Midbrain (tissue), 1 donor: ENCODE results near the gene CARD10.

ENCODE experiments used
- DNase-seq: peaks from one replicate; lab custom pipeline; 2025; lab: John Stamatoyannopoulos, UW

Gene CARD10, protein sequence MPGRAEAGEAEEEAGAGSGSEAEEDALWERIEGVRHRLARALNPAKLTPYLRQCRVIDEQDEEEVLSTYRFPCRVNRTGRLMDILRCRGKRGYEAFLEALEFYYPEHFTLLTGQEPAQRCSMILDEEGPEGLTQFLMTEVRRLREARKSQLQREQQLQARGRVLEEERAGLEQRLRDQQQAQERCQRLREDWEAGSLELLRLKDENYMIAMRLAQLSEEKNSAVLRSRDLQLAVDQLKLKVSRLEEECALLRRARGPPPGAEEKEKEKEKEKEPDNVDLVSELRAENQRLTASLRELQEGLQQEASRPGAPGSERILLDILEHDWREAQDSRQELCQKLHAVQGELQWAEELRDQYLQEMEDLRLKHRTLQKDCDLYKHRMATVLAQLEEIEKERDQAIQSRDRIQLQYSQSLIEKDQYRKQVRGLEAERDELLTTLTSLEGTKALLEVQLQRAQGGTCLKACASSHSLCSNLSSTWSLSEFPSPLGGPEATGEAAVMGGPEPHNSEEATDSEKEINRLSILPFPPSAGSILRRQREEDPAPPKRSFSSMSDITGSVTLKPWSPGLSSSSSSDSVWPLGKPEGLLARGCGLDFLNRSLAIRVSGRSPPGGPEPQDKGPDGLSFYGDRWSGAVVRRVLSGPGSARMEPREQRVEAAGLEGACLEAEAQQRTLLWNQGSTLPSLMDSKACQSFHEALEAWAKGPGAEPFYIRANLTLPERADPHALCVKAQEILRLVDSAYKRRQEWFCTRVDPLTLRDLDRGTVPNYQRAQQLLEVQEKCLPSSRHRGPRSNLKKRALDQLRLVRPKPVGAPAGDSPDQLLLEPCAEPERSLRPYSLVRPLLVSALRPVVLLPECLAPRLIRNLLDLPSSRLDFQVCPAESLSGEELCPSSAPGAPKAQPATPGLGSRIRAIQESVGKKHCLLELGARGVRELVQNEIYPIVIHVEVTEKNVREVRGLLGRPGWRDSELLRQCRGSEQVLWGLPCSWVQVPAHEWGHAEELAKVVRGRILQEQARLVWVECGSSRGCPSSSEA

DNA sequence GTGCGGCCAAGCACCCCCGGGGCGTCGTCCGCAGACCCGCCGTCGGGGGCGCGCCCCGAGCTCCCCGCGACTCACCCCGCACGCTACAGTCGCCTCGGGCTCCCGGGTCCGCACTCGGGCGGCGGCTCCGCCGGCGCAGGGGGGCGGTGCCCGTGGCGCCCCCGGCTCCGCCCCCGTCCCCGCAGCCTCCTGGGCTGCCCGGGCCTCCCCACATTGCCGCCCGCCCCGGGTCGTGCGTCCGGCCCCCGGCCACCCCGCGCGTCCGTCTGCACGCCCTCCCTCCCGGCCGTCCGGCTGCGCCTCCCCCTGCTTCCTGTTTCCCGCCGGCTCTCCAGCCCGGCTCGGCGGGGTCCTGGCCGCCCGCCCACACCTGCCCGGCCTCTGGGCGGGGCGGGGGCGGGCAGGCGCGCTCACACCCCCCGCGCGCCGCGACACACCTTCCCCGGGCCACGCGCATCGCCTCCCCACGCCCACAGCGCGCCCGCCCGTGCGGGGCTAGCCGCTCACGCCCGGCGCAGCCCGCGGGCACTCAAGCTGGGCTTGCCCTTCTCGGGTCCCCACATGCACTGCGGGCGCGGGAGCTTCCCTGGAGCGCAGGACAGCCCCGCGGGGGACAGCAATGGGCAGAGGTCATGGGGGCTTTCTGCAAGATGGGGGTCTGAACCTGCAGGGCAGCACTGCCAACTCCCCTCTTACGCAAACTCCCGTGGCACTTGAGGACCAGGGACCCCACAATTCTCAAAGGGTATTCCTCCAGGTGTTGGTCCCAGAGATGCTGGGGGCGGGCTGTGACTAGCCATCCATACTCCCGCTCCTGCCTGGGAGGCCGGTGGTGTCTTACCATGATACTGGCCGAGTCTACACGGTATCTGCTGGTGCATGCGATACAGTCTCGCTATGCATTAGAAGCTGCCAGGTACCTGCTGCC lies at the start of gene CARD10:
Gene CARD10 (minus strand): TSS at position 148 of the 928 bp plus-strand sequence. CDS start 215 bp downstream, outside the sequence.
- no peak for DNase-seq

DNA sequence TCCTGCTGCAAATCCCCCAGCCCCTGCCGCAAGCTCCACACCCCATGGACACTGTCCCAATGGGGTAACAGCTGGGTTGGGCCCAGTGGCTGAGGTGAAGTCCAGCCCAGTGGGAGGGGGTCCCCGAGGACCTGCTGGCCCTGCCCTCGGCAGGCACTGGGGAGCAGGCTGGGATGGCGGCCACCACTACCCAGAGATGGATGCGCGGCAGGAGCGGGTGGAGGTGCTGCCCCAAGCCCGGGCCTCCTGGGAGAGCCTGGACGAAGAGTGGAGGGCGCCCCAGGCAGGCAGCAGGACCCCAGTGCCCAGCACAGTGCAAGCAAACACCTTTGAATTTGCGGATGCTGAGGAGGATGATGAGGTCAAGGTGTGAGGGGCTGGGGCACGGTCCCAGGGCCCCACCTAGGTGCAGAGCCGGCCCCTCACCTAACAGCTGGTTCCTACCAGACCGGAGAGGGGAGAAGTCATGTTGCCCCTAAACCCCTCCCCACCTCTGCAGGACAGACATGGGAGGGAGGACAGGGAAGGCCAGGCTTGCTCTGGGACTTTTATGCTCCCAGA lies 49.3 kb upstream of the CARD10 start:
- no peak for DNase-seq

DNA sequence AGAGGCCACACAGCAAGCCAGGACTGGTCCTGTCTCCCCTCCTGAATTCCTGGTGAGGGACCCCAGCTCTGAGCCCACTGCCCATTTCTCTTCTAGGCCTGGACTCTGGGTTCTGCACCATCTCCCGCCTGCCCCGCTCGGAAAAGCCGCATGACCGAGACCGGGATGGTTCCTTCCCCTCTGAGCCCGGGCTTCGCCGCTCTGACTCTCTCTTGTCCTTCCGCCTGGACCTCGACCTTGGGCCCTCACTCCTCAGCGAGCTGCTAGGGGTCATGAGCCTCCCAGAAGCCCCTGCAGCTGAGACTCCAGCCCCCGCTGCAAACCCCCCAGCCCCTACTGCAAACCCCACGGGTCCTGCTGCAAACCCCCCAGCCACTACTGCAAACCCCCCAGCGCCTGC lies 48.8 kb upstream of the CARD10 start:
- DNase-seq, result no peak

DNA sequence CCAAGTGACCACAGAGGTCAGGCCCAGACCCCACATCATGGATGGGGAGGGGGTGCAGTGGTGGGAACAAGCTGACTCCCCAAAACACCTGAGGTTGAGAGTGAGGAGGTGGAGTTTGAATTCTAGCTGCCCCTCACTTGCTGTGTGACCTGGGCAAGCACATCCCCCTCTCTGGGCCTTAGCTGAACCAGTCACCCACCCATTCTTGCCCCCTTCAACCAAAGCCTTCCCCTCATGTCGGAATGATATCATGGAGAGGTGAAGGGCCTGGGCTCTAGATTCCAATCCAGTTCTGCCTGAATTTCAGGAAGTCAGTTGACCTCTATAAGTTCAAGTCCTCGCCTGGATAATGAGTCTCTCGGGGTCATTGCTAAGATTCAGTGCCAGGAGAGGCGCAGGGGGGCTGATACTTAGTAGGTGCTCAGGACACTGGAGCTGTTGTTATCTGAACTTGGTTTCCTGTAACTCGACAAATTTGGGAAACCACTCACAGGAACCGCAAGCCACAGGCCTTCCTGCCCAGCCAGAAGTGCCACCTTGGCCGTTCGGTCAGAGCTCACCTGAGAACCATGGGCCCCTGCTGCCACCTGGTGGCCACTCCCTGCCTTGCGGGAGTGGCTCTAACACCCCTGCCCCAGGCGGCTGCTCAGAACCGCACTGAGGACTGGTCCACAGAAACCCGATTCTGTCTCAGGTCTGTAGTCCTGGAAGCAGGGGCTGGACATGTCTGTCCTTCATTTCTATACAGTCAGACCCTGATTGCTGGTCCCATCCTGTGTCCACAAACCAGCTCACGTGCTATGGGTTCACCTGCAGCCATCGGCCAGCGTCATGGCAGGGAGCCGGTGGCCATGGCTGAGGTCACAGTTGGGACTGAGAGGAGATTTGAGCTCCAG lies 47.9 kb upstream of the CARD10 start:
- peak; percentile 82 for DNase-seq

DNA sequence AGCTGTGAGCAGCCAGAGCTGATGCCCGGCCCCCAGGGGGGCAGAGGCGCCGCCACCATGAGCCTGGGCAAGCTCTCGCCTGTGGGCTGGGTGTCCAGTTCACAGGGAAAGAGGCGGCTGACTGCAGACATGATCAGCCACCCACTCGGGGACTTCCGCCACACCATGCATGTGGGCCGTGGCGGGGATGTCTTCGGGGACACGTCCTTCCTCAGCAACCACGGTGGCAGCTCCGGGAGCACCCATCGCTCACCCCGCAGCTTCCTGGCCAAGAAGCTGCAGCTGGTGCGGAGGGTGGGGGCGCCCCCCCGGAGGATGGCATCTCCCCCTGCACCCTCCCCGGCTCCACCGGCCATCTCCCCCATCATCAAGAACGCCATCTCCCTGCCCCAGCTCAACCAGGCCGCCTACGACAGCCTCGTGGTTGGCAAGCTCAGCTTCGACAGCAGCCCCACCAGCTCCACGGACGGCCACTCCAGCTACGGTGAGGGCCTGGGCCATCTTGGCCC lies 47.2 kb upstream of the CARD10 start:
- DNase-seq, result no peak

DNA sequence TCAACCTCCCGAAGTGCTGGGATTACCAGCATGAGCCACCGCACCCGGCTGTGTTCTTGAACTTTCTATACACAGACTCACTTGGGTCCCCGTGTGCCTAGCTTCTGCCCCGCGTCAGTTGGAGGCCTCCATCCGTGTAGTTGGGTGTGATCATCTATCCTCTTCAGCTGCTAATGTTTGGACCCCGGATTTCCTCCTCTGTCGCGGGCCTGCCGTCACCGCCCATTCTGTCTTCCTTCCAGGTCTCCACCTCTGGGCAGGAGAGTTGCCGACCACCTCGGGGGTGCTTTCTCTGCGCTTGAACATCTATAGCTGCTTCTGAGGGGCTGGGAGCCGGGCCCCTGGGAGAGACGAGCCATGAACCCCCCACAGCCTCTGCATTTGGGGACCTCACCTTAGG lies 46.6 kb upstream of the CARD10 start:
- DNase-seq, result no peak

DNA sequence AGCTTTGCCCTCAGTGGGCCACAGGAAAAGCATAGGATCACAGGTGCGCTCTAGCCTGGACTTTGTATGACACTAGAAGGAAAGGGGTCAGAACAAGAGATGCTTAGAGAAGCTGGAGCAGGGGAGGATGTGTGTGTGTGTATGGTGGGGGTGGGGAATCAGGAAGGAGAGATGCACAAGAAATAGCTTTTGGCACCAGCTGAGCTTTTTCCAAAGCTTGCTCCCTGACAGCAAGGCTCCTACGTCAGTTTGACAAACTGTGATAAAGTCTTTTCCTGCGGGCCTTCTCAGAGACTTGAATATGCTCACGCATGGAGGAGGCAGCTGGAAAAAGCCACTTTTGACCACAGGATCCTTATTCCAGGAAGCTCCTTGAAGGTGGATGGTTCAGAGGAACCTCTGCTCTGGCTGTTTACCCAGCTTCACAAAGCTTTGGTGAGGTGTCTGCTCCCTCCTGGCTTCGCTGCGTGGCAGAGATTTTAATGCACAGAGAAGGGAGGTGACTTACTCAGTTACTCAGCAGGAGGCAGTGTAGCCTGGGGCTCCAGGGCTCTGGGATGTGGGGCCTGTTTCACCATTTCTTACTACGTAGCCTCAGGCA lies 45.0 kb upstream of the CARD10 start:
- no peak for DNase-seq

DNA sequence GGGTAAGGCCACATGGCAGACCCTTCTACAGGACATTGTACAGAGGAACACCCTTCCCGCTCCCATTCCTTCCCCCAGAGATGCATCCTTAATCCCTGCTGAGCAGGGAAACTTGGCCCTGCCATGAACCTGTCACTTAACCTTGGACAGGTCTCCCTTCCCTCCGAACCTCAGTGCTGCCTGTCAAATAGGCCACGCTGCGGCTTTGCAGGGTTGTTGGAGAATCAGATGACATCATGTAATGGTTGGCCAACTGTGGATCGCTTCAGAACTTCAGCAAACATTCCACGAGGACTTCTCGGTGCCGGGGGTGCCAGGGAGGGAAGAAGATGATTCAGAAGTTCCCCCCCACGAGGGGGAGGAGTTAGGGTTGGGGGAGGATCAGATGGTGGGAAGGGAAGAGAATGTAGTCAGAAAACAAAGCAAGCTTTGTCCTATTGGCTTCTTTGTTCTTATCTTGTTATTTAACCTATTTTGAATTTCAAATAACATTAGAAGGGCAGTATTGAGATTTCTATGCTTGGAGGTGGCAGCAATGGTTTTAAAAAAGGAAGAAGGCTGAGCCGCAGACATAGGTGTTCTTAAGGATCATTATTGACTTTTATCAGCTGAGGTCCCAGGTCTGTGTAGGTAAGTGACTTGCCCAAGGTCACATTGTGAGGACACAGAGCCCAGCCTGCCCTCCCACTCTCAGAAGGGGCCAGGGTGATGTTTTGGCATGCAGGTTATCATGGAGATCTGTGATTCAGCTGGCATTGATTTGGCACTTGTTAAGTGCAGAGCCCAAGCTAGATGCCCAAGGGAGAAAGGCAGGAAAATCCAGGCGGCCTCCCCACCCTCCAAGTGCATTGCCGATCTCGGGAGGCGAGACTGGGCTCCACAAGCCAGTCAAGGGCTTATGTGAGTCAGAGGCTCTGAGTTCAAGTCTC lies 44.2 kb upstream of the CARD10 start:
- peak; percentile 91 for DNase-seq

DNA sequence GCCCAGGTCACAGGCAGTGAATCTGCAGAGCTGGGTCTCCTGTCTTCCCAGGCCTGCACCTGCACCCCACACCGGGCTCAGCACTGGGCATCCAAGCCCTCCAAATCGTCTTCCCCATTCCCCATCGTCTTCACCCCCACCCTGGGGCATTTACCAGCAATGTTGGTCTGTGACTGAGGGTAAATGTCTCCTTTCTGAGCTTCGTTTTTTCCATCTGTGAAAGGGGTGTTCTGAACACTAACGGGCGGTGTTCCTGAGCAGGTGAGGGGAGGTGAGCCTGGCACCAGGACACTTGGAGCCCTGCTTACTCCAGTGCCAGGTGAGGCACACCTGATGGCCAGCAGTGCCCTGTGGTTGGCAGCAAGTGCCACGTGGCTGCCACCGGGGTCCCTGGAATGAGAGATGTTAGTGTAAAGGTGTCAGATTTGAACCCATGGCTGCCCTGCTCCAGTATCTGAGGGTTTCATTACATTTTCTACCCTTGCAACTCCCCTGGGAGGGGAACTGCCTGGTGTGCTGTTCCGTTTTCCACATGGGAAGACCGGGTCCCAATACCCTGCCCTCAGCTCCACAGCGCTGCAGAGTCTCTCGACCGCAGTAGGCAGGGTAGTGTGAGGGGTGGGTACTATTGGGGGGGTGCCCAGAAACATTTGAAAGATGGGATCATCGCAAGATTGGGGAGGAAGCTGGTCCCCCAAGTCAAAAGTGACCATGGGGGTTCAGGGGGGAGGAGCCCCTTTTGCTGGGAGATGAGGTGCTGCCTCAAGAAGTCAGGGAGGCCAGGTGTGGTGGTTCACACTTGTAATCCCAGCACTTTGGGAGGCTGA lies 43.0 kb upstream of the CARD10 start:
- no peak for DNase-seq

DNA sequence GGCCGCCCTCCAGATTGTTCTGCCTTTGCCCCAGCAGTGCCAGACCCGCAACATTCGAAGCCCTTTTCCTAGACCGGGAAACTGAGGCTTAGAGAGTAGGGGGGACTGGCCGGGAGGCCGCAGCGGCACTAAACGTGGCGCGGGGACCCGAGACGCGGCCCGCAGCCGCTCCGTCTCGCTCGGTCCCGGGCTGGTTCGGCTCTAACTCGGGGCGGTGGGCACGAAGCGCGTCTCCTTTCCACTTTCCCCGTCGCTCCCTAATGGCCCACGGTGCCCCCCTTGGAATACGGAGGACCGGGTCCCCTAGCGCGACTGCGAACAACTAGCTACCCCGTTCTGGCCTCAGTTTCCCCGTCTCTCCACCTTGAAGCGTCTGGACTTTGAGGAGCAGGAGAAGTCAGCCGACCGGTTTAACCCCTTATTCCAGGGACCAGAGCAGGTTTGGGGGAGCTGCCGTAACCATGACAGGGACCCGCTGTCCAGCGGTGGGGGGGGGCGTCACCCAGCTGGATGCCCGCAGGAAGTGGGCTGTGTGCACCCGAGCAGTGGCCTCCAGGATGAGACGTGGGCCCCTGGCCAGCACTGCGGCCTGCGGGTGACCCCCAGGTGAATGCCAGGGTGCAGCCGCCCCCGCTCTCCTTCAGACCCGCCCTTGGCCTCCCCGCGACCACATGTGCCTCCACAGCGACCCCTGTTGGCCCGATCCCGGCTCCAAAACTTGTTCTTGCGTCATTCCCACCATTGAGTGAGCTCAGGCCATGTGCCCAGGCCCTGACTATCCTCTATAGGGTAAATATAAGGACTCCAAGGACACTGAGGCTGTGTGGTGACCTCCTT lies 42.2 kb upstream of the CARD10 start:
- DNase-seq, result peak; percentile 87

DNA sequence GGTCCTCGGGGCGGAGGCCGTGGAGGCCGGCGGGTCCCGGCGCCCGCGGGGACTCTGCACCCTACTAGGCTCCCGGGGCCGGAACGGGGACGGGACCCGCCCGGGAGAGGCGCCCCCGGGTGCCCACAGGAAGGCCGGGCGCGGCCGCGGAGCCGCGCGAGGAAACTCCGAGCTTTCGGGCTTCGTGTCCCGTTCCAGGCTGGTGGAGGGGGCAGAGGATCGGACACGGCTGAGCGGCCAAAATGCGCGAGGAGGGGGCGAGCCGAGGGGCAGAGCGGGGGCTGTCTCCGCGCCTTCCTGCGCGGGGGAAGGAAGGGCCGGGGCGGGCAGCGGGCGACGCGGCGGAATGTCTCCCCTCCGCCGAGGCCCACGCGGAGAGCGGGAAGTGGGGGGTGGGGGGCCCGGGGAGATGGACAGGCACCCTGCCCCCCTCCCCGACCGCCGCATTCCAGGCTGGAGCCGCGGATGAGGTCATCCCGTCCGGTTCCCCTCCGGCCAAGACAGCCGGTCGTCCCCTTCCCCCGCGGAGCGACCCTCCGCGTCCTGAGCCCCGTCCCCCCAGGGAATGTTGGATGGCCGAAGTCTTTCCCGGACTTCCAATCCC lies 41.5 kb upstream of the CARD10 start:
- DNase-seq, result no peak

DNA sequence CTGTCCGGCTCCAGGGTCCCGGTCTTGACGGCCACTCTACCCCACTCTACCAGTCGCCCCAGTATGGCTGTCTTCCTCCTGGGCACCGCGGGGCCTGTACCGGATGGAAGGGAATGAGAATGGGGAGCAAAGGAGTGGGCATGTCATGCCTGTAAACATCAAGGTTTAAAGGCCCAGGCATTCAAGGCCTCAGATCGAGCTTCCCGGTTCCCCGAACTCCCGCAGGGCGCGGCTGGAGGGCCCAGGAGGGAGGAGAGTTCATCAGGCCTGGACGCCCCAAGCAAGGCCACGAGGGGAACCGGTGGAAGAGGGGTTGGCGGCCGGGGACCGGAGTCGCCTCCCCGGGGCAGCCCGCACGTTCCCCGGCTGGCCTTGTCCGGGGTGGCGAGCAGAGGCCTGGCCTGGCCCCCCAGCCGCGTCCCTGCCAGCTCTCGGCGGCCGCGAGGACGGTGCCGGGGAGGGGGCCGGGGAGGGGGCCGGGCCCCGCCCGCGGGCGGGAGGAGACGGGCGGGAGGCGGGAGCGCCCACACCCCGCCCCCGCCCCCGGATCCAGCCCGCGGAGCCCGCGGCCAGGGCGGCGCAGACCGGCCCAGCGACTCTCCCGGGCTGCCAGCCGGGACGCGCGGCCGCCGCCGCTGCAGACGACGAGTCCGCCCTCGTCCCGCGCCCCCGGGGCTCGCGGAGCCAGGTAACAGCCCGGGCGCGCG lies 40.8 kb upstream of the CARD10 start, which contains the start of gene CDC42EP1:
Gene CDC42EP1 (plus strand): TSS at position 580 of the 707 bp plus-strand sequence. CDS start 5,870 bp downstream, outside the sequence.
- peak; percentile 80 for DNase-seq

DNA sequence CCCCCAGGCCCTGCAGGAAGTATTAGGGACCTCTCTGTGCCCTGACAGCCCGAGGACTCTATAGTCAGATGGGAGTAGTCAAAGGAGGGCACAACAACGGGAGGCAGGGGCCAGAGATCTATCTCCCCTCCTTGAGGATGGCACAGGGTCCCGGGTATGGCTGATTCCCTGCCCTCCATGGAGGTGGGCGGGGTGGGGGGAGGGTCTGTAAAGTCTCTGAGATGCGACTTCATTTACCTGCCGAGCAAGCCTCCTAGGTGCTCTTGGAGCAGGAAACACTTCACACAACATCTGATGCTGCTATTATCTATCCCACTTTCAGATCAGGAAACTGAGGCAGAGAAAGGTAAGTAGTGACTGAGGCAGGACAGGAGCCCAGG lies 40.3 kb upstream of the CARD10 start:
- DNase-seq, result no peak

DNA sequence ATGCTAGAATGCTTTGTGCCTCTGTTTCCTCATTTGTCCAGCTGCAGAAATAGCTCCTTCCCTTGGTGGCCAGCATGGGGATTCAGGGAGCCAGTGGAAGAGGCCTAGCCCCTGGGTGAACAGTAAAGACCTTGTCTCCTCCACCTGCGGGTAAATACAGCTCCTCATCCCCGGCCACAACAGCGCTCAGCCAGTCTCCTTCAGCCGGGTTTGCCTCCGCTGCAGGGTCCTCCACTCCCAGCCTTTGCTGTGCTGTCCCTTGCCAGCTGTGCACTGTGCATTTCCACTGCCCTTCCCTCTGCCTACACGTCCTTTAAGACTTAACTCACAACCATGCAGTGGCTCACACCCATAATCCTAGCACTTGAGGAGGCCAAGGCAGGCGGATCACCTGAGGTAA lies 39.6 kb upstream of the CARD10 start:
- DNase-seq, result no peak

DNA sequence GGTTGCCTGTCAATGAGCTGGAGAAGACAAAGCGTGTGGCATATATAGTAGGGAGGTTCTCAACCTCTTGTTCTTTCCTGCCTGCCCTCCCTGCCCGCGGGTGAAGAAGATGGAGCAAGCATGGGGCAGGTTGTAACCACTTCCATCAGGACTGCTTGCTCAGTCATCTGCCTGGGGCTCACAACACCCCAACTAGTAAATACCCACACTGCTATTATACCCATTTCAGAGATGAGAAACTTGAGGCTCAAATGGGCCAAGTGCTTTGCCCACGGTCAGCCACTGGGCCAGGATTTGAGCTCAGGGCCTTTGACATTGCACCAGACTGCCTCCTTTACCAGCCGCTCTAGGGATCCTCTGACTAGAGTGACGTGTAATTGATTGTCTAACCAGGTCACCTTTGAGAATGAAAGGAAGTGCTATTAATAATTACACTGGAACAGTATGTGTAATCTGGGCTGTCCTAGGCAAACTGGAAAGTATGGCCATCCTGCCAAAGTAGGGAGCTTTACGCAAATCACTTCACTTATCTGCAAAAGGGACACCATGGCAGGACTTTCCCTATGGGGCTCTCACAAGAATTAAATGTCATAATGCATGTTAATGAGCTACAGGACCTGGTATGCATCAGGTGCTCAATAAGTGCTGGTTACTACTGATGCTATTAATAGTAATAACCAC lies 38.2 kb upstream of the CARD10 start:
- DNase-seq, result no peak
